GM21515 (cell line): Measurements from ENCODE around the gene HRG.

ENCODE experiments used
- ATAC-seq: cut with Tn5 transposase; IDR thresholded peaks from one replicate; pipeline ENCODE4 v1.9.1; 2021; ENCODE audit not compliant: unreplicated experiment

Gene HRG

GRCh38 chr3:186719945-186720739 is 54.3 kb downstream of the HRG start:
- ATAC-seq = no peak

DNA sequence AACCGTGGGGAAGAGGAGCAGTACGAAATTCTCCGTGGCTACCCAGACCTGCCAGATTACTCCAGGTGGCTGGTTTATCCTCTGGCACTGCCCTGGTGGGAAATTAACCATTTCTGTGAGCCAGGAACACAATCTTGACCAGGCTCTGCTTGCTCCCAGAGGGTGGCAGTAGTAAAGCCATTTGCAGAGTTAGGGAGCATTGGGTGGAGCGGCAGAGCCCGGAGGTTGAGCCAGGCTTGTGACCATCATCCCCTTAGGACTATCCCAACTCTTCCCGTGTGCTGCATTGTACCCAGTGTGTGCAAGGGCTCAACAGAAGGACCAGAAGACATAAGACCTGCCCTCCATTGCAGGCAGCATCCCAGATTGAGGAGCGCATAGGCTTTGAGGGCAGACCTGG is 56.6 kb downstream of the HRG start:
- ATAC-seq = no peak

GRCh38 chr3:186724911-186725310 is 59.1 kb downstream of the HRG start:
- ATAC-seq = no peak
